HS-27A (cell line): Measurements from ENCODE around the gene GALNT11.

ENCODE experiments used
- DNase-seq: peaks from one replicate; pipeline ENCODE4 v3.0.0-alpha.2; 2012; ENCODE audit warnings: low read depth, missing footprints

Gene GALNT11

GRCh38 chr7:152117356-152117755 lies 91.9 kb downstream of the GALNT11 start:
- DNase-seq = no peak

DNA sequence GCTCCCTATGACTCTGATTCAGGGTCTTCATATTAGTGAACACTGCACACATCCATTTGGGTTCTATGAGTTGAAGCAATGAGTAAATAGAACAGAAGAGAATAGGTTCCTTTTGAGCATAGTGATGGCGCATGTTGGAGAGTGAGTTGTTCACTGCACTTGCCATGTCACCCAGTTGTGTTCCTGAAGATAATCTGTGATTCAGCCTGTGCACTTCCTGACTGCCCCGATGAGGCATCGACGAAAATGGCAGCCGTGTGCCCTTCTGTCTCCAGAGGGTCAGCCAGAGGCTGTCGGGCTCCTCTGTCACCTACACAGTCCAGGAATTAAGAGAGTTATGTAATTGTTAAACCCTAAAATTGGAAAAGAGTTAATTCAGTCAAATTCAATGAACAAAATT lies 94.7 kb downstream of the GALNT11 start:
- DNase-seq = no peak

DNA sequence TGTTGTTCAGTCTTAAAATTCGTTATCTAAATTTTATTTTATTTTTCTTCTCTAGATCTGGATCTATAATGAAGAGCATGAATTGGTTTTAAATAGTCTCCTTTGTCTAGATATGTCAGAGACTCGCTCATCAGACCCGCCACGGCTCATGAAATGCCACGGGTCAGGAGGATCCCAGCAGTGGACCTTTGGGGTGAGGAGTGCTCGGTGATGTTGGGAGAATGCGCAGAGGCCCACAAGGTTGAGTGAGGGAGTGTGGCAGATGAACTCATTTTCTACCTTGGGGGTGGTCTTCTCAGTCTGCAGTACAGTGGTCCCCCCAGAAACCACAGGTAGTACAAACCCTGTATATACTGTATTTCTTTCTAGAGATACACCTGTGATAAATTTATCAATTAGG lies 95.3 kb downstream of the GALNT11 start:
- DNase-seq = no peak

GRCh38 chr7:152121432-152121831 lies 96.0 kb downstream of the GALNT11 start:
- no peak for DNase-seq

DNA sequence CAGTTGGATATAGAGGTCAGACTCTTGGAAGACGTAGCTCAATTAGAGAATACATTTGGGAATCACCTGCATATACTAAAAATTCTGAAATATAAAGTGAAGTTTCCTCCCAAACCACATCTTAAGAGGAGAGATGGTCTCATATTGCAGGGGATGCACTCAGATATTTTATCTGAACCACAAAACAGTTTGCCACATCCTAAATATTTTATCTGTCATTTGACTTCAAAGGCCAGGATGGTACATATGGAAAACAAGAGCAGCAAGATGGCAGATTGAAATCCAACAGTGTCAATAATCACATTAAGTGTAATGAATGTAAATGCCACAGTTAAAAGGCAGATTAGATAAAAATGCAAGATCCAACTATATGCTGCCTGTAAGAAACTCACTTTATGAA lies 97.1 kb downstream of the GALNT11 start:
- DNase-seq = no peak

GRCh38 chr7:152126741-152127140 lies 101.3 kb downstream of the GALNT11 start:
- no peak for DNase-seq

GRCh38 chr7:152127229-152127628 lies 101.8 kb downstream of the GALNT11 start:
- no peak for DNase-seq

DNA sequence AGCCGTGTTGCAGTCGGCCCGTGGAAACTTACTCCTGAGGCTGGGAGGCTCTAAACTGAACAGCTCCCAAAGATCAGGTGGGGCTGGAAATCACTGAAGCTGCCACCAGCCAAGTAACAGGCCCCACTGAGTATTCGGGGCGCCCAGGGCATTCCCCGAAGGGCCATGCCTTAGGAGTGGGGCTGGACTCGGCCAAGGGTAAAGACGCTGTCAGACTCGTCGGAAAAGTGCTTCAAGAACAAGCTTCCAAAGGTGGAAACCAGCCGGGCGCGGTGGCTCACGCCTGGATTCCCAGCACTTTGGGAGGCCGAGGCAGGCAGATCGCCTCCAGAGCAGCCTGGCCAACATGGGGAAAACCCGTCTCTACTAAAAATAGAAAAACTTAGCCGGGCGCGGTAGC lies 102.8 kb downstream of the GALNT11 start:
- DNase-seq = no peak

- no peak for DNase-seq
Observed at GRCh38 chr7:152128741-152129461, 103.4 kb downstream of the GALNT11 start.

GRCh38 chr7:152129682-152130081 lies 104.2 kb downstream of the GALNT11 start:
- no peak for DNase-seq

GRCh38 chr7:152130658-152131590 lies 105.5 kb downstream of the GALNT11 start:
- no peak for DNase-seq

DNA sequence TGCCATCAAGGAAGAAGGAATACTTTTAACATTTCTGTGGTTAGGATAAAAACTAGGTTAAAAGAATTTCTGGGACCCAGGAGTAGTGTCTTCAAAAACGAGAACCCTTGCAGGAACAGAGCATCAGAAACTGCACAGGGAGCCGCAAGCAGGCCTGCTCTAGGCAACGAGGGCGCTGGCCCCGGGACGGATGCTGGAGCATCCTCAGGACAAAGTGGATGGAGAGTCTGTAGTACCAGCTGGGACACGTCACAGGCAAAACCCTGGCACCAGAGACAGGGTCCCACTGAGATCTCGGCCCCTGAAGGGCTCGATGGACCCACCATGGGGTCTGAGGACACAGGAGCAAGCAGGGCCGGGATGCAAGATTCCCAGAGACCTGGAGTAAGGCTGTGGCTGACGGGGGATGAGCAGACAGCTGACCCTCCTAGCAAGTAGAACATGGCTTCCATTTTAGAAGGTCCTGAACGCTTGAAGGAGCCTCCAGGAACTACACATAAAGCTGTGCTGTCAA lies 106.6 kb downstream of the GALNT11 start:
- DNase-seq = no peak

DNA sequence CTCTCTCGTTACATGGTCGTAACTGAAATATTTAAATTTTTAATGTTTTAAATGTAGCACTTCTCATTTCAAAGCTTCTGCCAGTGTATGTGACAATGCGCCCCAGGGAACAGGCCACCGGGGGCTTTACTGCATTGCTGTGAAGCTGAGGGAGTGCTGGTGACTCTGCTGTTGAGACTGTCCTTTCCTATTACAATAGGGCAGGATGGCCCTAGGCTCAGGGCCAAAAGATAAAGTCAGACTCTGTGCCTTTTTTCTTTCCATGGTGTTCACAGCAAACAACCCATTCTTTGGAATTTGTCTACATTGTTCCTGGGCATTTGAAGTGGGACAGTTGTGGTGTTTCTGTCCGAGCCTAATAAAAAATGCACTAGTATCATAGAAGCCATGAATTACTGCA lies 107.3 kb downstream of the GALNT11 start:
- no peak for DNase-seq

DNA sequence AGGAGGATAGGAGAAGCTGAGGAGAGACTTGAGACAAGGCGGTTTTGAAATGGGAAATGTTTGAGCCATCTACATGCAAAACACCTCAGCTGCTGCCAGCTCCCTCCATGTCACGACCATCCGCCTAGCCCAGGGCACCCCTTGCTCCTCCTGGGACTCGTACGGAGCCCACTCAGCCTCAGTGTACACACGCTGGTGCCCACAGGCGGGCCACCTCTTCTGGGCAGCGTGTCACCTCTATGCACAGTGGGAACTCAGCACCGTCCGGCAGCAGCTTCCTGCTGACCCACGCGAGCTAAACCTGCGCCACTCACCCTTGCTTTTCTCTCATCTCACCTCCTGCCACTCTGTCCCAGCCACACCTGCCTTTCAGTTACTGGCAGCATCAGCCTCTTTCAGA lies 108.3 kb downstream of the GALNT11 start:
- DNase-seq = no peak

GRCh38 chr7:152136686-152137085 lies 111.2 kb downstream of the GALNT11 start:
- DNase-seq = no peak

- DNase-seq = no peak
Observed at GRCh38 chr7:152137476-152138025, 112.1 kb downstream of the GALNT11 start.

DNA sequence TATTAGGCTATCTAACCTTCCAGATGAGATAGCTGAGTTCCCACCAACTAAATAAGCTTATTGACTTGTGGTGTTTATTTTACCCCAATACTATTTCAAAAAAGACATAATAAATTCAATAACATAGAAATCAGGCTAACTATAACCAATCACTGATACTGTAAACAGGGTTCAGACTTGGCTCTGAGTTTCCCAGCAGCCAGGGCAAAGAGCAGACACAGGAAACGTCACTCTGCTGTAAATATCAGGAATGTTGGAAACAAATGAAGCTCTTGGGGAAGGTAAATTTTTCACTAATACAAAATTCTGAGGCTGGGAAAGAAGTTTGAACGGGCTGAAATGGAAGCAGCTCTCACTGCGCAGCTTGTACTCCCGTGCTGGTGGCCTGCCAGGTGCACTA lies 114.6 kb downstream of the GALNT11 start:
- no peak for DNase-seq

DNA sequence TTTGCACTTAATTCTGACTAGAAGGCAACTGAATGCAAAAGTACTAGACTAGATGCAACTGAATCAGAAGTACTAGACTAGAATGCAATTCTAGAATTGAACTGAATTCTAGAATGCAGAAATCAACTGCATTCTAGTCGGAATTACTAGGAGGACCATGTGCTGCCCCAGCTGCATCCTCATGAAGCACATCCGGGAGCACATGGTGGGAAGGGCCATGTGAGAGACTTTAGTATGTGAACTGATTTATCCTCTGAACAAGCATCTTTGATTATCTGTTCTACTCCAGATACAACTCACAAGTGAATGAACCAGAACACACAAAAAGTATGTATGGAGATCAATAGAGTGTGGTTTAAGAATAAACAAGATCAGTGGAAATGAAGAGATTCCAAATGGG lies 115.1 kb downstream of the GALNT11 start:
- DNase-seq = no peak

GRCh38 chr7:152142976-152143595 lies 117.6 kb downstream of the GALNT11 start:
- no peak for DNase-seq

GRCh38 chr7:152144557-152145245 lies 119.2 kb downstream of the GALNT11 start:
- DNase-seq = no peak

- DNase-seq = peak; percentile 1
Observed at GRCh38 chr7:152145853-152146466, 120.5 kb downstream of the GALNT11 start.
